Medulla oblongata (tissue), 1 donor: ENCODE data around the gene LIN52.
"Not testable (repeated sequence)": the region's sequence is repeated elsewhere in the genome, so short reads cannot be mapped to it uniquely, and the experiment has no call there.

Experiments used
- DNase-seq: peaks from one replicate; pipeline ENCODE4 v3.0.0-alpha.2; 2015; ENCODE audit errors: extremely low spot score

Gene LIN52

DNA sequence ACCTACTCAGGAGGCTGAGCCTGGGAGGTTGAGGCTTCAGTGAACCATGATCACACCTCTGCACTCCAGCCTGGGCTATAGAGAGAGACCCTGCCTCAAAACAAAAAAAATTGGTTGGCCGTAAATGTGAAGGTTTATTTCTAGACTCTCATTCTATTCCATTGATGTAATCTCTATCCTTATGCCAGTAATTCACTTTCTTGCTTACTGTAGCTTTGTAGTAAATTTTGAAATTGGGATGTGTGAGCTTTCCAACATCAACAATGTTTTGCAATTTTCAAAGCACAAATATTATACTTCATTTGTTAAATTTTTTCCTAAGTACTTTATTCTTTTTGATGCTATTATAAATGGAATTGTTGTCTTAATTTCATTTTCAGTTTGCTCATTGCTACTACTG is 24.6 kb downstream of the LIN52 start:
- no peak for DNase-seq

DNA sequence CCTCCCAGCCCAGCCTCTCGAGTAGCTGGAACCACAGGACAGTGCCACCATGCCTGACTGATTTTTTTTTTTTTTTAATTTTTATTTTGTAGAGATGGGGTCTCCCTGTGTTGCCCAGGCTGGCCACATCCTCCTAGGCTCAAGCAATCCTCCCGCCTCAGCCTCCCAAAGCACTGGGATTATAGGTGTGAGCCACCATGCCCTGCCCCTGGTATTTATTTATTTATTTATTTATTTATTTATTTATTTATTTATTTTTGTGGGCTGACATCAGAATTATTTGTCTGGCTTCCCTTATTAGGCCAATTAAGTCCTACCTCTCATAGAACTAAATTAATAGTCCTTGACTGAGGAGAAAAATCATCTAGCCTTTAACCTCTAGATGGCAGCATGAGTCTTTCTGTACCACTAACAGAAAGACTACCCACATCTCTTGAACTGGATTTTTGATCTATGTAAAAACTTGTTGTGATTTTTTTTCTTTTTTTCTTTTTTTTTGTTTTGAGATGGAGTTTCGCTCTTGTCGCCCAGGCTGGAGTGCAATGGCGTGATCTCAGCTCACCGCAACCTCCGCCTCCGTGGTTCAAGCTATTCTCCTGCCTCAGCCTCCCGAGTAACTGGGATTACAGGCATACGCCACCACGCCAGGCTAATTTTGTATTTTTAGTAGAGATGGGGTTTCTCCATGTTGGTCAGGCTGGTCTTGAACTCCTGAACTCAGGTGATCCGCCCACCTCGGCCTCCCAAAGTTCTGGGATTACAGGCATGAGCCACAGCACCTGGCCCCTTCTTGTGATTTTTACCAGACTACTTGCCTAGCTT is 26.9 kb downstream of the LIN52 start:
- DNase-seq, result peak; percentile 65

DNA sequence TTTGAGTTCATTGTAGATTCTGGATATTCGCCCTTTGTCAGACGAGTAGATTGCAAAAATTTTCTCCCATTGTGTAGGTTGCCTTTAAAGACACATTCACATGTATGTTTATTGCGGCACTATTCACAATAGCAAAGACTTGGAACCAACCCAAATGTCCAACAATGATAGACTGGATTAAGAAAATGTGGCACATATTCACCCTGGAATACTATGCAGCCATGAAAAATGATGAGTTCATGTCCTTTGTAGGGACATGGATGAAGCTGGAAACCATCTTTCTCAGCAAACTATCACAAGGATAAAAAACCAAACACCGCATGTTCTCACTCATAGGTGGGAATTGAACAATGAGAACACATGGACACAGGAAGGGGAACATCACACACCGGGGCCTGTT is 40.7 kb downstream of the LIN52 start:
- not testable (repeated sequence) for DNase-seq

DNA sequence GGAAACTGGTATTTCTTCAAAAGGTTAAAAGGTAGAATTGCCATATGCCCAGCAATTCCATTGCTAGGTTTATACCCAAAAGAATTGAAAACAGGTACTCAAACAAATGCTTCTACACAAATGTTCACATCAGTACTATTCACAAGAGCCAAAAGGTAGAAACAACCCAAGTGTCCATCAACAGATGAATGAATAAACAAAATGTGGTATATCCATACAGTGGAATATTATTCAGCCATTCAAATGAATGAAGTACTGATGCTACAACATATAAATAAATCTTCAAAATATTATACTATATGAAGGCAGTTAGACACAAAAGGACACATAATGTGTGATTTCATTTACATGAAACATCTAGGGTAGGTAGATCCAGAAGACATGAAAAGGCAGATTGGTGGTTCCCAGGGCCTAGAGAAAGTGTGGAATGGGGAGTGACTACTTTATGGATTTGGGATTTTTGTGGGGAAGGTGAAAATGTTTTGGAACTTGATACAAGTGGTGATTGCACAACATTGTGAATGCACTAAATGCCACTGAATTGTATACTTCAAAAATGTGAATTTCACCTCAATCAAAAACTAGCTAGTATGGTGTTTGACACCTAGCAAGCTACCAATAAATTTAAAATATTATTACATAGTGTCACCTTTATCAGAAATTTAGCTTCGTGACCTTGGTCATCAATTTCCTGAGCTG is 41.7 kb downstream of the LIN52 start:
- no peak for DNase-seq

DNA sequence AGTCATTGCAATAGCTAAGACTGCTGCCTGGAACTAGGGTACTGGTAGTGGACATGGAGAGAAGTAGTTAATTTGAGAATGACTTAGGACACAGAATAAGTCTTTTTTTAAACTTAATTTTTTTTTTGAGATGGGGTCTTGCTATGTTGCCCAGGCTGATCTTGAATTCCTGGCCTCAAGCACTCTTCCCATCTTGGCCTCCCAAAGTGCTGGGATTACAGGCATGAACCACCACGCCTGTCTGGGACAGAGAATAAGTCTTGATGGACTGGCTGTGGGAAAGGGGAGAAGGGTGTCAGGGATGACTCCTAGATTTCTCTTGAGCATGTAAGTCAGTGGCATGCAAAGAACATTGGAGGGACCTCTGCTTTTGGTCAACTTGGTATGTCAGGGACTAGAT is 42.9 kb downstream of the LIN52 start:
- DNase-seq, result no peak

DNA sequence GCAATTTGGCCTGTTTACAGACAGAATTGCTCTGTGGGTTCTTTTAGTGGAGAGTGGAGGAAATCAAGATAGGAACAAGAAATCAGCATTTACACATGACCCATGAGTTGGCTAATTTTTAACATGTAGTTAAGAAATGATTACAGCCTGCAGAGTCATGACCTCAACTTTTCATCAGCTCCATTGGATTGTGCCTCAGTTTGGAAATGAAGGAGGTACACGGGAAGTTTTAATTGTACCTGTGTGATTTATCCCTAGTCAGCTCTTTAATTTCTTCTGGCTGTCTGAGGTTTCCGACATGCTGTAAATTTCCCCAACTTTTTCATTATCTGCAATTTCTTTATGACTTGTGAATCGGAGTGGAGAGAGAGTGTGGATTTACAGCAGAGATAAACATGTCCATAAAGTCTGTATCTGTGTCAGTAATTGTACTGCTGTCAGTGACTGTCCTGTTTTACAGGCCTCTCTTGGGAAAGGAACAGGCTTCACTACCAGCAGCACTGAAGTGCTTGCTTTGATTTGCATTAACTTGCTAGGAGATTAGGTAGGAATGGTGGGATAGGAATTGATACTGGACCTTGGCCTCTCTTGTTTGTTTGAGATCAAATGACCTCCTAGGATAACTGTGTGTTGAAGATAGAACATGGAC is 49.2 kb downstream of the LIN52 start:
- no peak for DNase-seq

DNA sequence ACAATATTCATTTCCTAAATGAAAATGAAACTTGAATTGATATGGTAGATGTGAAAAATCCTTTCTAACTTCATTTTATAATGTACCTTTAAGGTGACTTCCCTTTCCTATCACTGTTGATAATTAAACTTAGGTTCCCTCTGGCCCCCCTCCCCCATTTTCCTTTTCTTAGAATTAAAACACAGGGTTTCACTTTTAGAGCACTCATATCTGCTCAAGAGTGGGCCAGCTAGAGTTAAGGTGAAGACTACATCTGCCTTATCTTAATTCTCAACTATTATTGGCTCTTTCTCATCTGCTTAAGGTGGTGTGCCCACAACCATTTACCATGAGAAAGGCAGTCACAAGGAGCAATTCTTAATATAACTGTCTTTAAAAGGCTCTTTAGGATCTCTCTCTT is 49.7 kb downstream of the LIN52 start:
- DNase-seq, result no peak

DNA sequence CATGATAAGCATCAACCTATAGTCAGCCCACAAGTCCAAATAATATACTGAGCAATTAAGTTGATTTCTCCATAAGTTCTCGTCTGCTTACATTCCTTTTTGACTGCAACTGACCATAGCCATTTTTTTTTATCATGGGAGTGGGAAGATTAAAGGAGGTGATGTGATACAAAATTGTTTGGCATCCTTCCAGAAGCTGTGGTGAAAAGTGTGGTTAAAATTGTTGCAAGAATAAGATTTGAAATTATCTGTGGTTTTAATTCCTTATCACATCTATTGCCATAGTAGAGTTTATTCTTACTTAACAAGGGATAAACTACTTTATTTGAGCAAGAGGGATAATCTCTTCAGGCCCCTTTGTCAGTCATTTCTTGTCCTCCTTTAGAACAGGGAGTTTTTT is 50.7 kb downstream of the LIN52 start:
- no peak for DNase-seq

DNA sequence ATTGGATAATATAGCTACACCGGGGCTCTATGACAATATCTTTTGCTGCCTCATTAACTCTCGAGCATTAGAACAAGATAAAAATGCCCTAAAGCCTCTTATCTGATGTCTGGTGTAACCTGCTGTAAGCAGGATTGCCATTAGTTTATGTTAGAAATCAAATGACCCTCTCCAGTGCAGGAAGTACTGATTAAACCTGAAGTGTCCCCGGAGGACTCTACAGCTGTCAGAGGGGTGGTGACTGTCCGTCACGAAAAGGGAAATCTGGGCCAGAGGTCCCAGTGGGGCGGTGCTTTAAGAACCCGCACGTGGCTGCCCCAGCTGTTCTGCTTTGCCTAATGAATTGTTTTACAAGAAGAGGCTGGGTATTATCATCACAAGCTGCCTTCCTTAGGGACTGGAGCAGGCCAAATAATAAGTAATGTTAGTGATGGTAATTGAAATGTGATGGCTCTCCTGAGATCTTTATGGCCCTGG is 55.7 kb downstream of the LIN52 start:
- DNase-seq, result peak; percentile 12

DNA sequence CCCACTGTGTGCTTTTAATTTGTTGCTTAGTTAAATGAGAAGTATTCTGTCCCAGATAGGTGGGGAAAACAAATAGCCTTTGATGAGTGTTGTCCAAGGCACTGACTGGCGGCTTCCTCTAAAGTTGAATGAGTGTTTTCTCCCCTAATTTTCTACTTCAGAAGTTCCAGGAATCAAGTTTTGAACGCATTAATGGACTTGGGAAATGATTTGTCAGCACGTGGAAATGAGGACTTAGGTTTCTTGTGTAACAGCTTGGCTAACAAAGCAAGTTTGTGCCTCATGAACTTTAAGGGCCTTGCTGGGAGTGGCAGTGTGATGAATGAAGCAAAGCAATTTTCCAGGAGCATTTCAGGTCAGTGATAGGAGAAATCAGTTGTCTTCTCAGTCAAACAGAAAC is 56.9 kb downstream of the LIN52 start:
- DNase-seq, result no peak

DNA sequence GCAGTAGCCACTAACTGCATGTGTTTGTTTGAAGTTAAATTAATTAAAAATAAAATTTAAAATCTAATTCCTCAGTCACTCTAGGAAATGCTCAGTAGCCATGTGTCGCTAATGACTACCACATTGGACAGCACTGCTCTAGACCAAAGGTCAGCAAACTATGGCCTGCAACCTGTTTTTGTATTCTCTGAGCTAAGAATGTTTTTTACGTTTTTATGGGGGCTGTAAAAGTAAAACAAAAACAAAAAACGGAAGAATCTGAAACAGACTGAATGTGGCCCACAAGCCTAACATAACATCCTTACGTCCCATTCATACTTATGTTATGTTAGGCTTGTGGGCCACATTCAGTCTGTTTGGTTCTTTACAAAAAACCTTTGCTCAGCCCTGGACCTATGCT is 57.8 kb downstream of the LIN52 start:
- DNase-seq, result no peak

DNA sequence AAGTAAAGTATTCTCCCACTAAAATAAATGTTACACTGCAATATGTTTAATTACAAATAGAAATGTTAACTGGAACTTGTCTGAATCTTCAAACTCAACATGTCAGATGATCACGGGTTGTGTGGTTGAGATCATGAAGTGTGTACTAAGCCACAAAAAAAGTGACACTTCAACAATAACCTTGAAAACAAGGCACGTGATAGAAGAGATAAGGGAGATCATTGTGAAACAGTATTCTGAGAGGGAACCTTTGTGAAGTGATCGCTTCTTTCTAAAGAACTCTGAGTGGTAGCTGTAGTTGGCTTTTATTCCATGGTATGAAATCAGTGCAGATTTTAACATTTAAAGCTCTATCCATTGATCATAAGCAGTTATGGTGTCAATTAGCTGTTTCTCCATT is 60.0 kb downstream of the LIN52 start:
- no peak for DNase-seq

DNA sequence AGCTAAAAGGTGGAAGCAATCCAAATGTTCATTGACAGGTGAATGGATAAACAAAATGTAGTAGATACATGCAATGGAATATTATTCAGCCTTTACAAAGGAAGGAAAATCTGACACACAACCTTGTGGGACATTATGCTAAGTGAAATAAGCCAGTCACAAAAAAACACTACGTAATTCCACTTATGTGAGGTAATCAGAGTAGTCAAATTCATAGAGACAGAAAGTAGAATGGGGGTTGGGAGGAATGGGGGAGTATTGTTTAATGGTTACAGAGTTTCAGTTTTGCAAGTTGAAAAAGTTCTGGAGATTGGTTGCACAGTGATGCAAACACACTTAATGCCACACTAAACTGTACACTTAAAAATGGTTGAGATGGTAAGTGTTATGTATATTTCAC is 62.8 kb downstream of the LIN52 start:
- DNase-seq, result no peak

DNA sequence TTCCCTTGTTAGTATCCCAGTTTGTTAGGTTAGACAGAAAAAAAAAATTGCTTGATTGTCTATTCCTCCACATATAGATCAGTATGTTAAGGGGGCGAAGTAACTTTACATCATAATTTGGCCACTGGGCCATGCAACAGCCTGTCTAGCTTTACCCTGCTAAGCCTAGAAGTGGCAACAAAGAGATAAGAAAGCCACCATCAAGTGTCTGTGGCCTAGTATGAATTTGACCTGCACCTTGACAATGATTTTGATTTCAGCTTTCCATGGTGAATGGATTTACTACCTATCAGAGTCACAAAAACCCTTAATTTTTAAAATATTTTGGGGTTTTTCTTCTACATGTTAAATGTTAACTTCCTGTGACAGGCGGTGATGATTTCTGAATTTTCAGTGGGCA is 63.9 kb downstream of the LIN52 start:
- DNase-seq, result no peak

DNA sequence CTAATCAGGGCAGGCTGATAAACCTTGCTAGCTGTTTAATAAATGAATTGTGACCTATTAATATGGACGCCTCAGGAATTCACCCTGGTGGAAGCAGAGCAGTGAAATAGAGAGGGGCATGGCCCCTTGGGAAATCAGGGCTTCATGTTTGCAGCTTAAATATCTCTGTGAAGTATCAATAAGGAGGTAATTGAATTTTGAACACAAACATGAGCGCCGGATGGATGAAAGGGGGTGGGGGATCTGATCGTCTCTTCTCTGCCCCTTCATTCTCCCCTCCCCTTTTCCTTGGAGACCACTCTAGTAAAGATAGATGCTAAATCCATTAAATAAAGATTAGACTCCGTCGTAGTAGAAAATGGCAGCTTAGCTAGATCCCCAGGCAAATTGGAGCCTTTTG is 70.5 kb downstream of the LIN52 start:
- no peak for DNase-seq

DNA sequence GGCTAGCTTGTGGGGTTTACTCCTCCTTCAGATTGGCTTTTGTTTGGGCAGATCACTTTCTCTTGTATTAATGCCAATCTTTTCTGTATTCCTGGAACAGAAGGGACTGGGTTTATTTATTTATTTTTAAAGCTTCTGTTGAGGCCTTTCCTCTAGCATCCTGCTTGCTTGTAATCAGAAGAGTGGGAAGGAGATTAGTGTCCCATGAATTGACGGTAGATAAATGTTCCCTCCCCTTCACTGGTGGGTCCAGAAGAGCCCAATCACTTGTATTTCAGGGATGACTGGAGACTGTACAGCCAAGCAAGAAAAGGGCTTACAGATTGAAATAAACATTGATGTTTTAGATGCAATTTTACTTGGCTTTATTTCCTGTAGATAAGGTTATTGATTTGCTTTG is 71.0 kb downstream of the LIN52 start:
- no peak for DNase-seq

DNA sequence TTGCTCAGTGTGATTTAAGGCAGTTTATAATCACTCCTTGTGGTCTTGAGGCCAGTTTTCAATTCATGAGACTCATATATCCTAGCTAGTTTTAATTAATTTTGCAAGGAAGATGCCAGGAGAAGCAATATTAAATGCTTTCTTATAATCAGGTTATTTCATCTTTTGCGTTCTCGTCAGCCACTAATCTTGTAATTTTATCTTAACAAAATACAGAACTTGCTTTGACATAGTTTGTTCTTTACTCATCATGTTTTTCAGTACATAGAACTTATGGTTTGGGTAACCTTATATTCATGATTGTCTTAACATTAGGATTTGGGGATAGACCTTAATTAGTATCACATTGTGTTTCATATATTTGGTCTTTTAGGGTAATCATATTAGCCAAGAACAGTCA is 76.0 kb downstream of the LIN52 start:
- no peak for DNase-seq

DNA sequence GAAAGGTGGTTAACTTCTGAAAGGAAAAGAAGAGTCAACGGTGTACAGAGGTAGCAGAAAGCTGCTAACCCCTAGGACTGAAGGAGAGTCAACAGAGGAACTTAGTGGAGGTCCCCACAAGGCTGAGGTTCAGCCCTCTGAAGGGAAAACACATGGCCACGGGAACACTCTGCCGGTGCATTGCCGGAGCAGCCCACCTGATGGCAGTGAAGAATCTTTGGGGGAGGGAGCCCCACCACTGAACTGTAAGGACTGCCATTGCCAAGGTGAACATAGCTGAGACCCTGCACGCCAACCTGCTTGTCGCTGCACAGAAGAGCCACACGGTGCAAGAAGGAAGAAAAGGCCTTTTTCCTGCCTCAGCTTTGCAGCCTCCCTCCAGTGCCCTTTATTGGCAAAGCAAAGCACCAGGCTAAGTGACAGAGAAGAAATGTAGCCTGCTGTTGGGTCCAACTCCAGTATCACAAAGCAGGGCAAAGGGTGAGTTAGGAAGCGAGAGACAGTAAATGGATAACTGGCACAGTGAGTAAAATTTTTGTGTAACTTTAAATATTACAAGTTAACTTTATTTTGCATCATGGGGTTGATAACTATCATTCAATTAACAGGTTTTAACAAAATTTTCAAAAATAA is 76.9 kb downstream of the LIN52 start:
- no peak for DNase-seq

DNA sequence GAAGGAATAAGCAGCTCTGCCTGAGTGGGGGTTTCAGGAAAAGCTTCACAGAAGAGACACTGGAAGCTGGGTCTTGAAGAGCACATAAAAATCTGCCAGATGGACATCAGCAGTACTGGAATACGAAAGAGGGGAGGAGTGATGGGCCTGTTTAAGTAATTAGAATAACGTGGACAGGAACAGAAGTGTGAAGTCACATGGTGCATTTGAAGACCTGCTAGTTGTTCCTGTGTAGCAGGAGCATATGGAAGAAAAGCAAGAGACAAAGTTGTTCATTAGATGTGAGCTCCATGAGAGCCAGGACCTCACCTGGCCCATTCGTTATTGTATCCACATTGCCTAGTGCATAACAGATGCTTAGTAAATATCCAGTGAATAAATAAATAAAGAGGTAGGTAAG is 85.2 kb downstream of the LIN52 start:
- no peak for DNase-seq

DNA sequence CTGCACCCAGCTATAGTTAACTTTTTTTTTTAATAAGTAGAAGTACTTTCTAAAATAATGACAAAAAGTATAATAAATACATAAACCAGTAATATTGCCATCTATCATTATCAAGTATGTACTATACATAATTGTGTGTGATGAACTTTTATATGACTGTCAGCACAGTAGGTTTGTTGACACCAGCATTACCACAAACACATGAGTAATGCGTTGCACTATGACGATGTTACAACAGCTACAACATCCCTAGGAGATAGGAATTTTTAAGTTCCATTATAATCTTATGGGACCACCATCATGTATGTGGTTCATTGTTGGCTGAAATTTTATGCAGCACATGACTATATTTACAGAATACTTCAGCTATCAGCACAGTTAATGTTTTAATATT is 91.6 kb downstream of the LIN52 start:
- no peak for DNase-seq

DNA sequence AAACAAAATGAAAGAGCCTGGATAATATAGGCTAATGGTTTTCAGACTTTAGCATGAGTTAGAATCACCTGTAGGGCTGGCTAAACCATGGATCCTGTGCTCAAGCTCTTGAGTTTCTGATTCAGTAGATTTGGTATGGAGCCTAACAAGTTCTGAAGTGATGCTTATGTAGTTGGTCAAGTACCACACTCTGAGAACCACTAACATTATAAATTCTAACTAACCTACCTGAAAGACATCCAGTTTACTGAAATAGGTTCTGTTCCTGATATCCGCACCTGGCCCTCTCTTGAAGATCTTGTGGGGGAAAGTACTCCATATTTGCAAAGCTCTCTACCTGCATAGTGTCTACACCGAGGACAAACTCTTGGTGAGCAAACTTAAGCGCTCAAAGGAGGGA is 95.1 kb downstream of the LIN52 start:
- no peak for DNase-seq

DNA sequence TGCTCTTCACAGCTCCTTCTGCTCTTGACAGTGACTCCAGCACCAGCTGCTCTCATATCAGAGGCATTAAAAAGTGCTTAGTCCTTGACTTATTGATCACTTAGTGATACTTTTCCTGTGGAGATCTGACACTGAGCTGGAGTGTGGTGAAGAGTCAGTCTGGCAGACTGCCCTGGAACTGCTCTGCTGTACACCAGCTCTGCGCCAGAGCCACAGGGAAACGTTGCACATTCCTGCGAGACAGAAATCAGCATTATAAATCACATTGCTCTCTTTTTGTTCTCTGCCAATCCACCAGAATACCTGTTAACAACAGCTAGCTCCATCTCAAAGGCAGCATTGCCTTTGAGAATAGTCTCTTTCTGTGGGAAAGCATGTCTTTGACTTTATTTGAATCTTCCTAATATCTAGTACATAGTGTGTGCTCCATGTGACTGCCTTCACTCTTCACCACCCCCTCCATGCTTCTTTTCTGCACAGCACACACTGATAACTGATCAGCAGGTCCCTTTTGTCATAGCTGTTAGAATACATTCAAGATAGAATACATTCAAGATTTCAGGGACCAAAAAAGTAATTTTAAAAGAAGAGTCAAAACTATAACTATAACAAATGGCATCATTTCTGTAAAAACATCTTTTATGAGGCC is 106.3 kb downstream of the LIN52 start:
- DNase-seq, result no peak
